Activated CD4-positive, alpha-beta T cell treated with anti-CD3 and anti-CD28 coated beads, Interleukin-2, amount 50 U/mL, for 24 hours (primary cell): ENCODE measurements around the gene HOXD8.

Source experiments
- DNase-seq, 2 donors: peaks; one replicate each; pipeline ENCODE4 v3.0.0-alpha.2; 2020; ENCODE audit warnings: low read depth in 1 of 2, low spot score in 1 of 2

Gene HOXD8

DNA sequence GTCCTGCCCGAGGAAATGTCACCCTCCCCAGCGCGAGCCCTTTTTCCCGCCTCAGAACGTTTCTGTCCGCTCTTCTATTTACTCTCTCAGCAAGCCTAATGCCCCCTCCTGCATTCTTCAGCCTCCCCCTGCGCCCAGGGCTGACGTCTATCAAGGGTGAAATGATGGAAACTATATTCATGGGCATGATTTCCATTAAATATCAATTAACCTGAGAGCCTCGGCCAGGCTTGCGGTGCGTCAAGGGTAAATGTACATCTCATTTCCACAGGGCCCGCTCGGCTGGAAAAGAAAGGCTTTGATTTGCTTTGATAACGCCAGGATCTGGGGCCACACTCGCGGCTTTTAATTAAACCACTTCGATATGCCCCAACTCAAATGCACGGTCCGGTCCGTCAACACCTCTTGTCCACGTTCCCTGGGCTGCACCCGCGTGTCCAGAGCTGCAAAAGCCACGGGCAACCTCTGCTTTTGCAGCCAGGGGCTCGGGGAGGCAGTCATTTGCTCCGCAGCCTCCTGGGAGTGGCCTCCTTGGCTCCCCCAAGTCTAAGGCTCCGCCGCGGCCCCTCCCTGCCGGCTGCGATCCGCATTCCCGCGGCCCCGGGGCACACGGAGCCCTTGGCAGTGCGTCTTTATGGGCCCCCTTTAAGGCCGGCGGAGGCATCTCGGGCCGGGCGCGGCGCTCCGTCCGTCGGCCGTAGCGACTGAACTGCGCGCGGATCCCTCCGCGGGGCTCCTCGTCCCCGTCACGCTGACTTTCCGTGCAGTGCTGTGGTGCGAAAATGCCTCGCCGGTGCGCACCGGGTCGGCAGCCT, at the start of gene HOXD8:
TSS of gene HOXD8 (plus strand) at position 724 of the 815 bp plus-strand sequence. CDS start 662 bp downstream, outside the sequence.
- no peak for DNase-seq

DNA sequence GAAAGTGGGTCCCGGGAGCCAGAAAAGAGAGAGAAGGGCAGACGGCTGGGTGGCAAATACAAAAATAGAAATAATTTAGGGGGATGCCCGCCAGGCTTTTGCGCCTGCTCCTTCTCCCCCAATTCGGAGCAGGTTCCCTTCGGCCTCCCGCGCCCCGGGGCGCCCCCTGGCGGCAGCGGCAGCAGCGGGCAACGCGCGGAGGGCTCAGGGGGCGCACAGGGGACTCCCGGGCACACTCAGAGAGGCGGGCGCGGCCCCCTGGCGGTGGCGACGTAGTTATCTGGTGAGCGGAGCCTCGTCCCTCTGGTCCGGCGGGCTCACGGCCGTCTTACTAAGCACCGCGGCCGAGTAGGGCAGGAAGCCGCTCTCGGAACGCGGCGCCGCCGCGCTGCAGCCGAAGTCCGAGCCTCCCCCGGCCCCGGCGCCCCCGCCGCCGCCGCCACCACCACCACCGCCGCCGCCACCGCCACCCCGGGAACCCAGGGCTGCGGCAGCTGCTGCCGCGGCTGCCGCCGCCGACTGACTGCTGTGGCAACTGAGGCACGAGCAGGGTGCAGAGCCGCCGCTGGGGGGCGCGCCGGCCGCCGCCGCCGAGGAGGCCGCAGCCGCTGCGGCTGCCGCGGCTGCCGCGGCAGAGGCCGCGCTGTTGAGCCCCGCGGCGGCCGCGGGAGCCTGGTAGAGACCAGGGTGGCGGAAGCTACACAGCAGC, 49.5 kb upstream of the HOXD8 start:
- DNase-seq, result no peak

DNA sequence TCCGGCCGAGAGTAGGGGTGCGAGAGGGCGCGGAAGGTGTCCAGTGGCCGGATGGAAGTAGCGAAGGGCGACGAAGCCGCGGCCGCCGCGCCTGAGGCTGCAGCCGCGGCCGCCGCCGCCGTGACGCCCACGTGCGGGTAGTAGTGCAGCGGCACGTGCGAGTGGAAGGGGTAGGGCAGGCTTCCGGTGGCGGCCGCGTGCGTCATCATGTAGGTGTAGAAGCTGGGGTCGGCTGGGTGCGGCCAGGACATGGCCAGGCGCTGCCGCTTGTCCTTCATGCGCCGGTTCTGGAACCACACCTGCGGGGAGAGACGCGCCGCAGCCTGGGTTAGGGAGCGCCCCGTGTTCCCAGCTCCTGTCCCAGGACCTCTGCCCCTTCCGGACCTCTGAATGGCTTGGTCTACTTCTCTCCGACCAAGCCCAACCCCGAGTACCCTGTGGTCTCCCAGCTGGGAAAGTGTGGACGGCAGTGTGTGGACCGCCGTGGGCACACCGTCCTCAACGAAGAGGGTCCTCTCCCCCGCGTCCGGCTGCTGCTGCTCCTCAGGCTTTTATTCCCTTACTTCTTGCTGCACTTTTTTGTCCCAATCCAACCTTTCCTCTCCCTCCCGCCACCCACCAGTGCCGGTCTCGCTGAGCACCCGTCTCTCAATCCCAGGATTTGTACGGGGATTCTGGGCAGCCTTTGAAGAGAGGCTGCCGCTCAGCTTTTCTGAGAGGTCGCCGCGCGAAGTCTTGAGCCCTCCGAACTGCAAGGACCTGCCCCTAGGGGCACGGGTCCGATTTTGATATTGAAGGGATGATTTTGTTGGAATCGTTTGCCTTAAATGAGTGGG, 48.7 kb upstream of the HOXD8 start:
- no peak for DNase-seq

DNA sequence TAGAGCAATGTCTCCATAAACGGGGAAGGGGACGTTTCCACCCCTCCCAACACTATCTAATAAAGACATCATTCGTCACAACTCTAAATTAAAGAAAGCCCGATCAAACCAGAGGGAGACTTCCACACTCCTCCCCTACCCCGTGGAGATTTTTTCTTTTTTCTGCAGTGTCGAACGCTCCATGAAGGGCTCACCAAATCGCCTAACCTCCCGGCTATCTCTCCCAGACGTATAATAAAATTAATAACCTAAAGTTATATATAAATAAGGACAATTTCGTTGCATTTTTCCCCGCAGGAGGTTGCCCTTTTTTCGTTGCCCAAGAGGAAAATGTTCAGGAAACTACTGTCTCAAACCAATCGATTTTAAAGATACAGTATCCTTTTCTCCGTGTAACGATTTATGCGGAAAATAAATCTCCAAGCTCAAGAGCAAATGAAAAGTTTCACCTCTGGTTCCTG, 48.1 kb upstream of the HOXD8 start:
- no peak for DNase-seq

DNA sequence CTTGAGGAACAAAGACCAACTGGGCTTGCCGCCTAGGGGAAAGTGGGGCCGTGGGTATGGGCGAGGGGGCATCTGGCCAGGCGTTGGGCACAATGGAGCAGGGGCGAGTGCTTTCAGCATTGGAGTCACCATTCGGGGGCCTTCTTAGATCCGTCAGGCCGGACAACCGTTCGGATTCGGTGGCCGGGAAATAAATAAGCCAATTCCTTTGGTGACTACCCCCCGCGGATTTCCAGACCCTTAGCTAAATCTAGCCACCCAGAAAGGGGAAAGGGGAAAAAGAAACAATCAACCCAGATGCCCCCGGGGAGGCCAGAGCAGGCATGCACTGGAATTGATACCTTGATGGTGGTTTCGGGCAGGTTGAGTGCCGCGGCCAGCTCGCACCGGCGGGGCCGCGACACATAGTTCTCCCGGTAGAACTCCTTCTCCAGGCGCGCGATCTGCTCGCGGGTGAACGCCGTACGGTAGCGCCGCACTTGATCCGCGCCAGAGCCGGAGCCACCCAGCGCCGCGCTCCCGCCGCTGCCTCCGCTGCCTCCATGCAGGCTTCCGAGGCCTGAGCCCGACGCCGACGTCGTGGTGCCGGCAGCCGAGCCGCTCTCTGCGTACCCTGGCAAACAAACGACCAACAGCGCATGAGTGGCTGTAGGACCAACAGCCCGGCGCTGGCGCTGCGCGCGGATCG, 47.5 kb upstream of the HOXD8 start:
- no peak for DNase-seq

DNA sequence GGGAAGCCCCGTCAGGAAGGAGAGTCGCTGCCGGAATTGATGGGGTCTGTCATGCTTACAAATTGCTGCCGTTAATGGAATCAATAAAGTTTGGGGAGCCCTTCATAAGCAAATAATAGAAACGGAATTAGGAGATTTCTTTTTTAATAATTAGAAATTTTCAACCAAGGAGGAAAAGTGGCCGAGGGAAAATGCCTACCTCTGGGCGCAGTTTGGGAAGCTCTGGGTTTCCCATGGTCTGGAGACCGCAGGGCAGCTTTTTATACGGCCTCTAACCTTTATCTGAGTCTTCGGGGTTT, 47.0 kb upstream of the HOXD8 start:
- no peak for DNase-seq

DNA sequence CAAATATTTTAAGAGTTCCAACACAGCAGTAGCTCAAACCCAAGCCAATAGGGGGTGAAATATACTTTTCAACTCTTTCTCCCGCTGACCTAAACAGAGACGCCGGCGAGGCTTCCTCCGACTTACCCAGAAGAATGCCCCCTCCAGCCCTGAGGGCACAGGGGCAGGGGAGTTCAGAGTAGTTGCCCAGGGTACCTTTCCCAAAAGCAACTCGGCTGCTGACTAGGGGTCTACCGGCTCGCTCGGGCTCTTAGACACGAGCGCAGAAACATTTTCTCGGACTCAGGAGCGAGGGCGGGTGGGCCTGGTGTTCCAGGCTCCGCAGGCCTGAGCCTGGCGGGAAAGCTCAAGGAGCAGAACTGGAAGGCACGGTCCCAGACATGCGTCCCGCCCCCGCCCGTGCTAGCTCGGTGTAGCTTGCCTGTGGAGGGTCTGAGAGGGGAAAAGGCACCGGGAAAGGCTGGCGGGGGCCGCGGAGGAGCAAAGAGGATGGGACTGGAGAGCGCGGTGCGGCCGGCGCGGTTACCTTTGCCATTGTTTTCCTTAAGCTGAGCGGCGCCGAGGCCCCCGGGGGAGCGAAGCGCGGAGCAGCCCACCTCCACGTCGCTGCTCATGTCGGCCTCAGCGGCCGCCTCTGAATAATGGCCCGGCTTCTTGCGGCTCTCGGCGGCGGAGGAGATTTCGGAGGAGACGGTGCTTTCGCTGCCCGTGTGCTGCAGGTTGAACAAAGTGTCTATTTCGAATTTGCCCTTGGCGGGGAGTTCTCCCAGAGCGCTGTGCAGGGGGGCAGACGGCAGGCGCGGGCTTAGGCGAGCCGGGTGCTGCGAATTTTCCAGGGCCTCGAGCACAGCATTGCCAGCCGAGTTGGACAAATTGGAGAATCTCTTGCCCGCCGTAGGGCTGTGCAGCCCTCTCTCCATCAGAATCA, 46.4 kb upstream of the HOXD8 start:
- DNase-seq, result no peak

DNA sequence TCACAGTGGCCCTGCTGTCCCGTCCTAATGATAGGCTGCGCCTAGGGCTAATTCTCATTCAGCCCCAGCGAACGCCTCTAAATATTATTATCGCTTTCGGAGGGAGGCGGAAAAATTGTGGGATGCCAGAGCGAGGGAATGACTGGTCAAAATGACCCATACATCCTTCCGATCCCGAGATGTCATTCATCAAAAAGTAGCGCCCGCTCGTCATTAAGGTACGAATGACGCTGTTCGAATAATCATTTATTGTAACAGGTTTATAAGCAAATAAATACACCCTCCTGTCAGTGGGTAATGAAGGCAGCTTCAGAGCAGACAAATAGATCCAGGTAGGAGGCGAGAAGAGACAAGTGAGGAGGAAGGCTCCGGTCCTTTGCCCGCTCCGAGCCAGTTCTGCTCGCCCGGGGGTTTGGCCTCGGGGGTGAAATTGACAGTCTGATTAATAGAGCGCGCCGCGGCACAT, 45.7 kb upstream of the HOXD8 start, which contains the start of gene EVX2:
TSS of gene EVX2 (minus strand) at position 167 of the 466 bp plus-strand sequence. CDS start 186 bp downstream, outside the sequence.
- no peak for DNase-seq

DNA sequence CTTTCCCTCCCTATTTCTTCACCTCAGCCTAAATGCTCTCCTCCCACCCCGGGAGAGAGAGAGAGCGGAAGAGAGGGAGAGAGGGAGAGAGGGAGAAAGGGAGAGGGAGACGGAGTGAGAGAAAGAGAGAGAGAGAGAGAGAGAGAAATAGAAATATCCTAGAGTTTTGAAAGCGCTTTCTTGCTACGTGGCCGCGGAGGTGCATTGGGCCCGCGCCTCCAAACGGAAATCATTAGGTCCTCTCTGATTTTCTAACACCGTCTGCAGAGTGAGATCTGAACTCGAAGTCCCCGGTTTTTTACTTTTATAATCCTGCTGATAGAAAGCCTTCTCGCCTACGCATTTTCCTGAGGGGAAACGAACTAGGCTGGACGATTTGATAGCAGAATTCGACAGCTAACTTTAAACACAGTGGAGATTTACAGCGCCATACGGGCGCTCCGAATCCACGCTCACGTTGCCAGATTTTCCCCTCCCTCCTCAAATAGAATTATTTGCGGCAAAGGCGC, 44.8 kb upstream of the HOXD8 start:
- no peak for DNase-seq

DNA sequence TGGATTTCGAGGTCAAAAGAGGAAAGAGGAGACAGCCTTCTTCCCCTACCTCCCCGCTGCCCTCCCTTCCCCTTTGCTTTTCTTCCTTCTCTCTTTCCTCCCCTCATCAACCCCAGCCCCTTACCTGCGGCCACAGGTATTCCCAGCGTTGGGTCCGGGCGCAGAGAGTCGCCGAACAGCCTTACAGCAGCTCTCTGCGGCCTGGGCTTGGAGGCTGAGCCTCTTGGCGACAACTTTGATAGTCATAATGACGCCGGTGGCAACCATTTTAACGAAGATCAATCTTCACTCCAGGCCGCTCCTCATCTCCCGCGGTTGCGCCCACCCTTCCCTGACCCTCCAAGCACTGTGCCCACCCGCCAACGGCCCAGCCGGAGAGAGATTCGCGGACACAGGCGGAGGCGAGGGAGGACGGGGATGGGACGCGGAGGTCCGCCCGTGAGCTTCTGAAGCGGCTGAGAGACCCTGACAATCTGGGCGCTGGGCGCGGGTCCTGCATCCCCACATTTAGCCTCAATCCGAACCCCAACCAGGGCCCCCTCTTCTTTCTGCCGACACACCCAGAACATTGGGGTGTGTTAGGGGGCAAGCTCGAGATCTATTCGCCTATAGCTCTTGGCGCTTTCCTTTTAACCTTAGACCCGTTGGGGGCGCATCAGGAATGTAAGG, 44.3 kb upstream of the HOXD8 start:
- DNase-seq, result no peak

DNA sequence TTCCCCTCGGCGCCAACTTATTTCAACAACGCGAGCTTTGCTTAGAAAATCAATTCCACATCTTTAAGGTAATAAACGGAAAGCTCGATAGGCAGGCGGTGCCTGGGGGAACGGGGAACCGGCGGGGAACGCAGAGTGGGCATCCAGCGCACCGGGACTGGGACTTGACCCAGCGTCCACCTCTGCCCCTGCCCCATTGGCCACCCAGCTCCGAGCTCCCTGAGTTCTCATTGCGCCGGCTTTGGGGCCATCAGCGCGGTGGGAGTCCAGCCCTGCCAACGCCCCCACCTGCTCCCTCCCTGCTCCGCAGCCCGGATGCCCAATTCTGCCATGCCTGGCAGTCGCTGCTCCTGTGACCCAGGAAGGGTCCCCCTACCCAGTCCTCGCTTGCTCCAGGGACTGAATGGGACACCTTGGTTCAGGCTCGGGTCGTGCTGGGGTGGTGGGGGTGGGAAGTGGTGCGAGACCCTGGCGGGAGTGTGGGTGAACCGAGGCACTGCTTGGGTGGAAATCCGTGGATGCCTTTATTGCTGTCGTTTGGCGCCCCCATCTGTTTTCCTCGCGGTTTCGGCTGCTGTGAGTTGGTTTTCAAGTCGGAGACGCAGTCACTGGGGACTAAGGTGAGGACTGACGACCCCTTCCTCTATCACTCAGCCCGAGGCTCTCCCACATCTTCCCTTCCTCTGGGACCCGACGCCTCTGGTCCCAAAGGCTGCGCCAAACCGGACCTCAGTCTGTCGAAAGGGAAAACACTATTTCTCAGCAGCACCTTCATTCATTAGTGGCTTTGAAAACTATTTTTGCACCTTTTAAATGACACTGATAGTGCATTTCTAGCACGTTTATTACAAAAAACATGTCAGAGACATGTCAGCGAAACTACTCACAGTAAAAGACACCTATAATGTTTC, 43.4 kb upstream of the HOXD8 start:
- DNase-seq, result no peak

DNA sequence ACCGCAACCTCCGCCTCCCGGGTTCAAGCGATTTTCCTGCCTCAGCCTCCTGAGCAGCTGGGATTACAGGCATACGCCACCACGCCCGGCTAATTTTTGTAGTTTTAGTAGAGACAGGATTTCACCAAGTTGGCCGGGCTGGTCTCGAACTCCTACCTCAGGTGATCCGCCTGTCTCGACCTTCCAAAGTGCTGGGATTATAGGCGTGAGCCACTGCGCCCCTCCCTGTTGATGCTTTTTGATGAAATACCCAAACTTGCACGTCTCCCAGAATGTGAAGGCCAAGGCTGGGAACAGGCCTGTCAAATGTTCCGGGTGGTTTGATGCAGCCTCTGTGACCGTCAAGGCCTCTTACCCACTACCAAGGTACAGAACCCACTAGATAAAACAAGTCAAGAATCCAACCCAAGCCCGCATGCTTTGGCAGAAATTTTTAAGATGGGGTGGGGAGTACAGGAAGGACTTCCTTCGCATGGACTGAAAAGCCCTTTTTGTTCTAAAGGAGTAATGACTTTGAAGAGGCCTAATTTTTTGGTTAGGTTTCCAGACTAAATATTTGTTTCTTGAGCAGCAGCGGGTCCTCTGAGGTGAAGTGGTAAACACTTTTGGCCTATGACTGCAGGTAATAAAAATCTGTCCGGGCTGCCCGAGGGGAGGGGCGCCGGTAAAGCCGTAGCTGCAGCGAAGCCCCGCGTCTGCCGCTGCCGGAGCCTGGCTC, 42.0 kb upstream of the HOXD8 start:
- DNase-seq, result no peak

DNA sequence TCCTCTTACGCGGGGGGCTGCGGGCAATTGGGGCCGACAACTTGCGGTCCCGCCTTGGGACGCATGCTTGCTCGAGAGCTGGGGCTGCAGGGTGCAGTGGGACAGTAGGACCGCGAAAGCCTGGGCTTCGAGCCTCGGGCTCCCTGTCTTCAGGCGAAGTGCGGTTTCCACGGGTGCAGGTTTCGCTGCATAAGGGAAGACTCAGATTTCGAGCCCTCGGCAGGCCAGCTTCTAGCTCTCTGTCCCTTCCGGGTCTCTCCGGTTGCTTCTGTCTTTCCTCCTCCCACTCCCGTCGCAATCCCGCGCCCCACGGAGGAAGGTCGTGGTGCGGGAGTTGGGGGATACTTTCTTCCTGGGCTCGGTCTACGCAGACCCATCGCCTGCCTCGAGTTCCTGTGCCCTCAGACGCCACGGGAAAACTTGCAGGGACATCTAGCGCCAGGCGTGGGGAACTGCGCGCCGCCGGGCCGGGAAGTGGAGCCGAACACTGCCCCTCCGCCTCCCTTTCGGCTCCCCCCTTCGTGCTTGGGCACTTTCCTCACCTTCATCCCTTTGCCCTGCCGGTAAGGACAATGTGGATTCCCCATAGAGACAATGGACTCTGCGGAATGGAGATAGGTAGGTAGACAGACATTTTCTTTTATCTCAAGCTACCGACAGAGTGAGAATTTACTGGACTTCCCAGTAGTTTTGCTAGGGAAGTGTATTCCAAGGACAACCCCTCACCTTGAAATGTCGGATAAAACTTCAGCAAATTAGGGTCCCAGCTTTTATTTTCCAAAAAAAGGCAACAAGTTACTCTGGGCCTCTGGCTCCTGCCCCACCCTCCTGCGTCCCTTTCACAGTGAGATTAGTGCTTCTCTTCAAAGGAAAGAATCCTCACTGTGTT, 41.2 kb upstream of the HOXD8 start:
- DNase-seq, result no peak

DNA sequence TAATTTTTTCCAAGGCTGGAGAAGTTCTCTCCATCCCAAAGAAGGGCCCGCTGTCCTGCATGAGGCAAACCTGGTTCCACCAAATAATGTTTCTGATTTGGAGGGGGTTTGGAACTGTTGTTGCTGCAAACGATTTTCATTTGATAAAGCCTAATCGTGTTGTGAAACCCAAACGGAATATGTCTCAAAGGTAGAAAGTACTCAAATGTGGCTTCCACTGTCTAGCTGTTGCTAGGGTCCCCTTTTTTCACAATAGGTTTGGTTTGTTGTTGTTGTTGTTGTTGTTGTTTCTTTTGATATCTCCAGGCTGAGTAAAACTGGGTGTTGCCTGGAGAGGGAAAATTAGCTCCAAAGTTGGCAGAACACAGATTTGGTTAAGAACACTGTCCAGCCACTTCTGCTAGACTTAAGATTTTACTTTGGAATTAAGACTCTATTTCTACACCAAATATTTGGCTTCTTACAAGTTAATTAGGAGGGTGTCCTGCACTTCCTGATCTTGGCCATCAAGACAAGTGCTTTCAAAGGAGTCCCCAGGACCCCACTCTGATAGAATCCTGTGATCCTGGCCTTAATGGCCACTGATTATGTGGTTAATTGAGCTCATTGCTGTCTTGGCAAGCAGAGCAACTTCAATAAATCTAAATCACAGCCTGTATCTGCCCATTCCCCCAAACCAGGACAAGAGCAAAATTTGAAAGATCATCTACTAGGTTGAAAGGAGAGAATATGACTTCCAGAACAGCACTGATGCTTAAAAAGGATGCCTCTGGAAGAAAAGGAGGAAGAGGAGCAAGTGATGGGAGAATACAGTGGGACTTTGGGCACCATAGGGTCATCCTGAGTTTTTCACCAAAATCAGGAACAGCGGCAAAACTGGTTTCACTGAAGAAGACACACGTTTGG, 40.3 kb upstream of the HOXD8 start:
- DNase-seq, result no peak

DNA sequence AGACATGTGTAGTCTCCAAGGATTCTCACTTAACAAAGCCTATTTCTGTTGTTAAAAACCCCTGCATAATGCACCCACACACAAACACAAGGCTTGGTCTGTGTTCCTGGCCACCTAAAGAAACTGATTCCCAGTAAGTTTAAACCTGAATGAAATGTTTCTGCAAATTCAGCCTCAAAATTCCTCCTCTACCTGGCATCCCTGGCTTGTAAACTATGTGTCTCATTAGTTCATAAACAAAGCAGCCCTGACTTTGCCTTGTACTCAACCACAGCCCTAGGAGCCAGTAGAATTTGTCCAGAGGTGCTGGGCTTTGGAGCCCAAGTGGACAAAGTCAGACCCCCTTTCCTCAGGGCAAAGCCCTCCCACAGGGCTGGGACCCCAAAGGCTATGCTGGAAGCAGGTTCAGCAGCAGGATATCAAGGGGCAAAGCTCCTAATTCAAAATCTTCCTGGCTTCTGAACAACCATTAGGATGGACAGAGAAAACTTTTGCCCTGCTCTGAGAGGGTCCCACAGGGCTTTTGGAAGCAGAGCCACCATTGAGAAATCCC, 39.6 kb upstream of the HOXD8 start:
- DNase-seq, result no peak
